Peyer's patch (tissue), 4 donors: Measurements from ENCODE around the gene PRXL2B.

Experiments used
- CTCF ChIP-seq, 6 experiments: fragments of 450-650 bp in 4 of 6; fragments of 200-600 bp in 2 of 6; sonication (generic) in 1 of 6; IDR thresholded peaks; one replicate each; pipeline ENCODE4 v1.5.1; 2017 to 2019; ENCODE audit warnings: antibody characterized with exemption in 6 of 6, mild to moderate bottlenecking in 3 of 6, moderate library complexity in 1 of 6
- POLR2A ChIP-seq, 2 donors: fragments of 450-650 bp; IDR thresholded peaks; one replicate each; pipeline ENCODE4 v1.5.1; 2017; ENCODE audit warnings: antibody characterized with exemption in 2 of 2, mild to moderate bottlenecking in 2 of 2, moderate library complexity in 2 of 2

GRCh38 chr1:2633936-2634491 is 47.4 kb downstream of the PRXL2B start:
- TF ChIP-seq CTCF (IDR thresholded peaks at IDR 0.05) (no peak), POLR2A (IDR thresholded peaks at IDR 0.05) (no peak)
